Measurements from ENCODE around the gene VAV2.

VAV2 gene

GRCh38 chr9:133791069-133791468 is 201.1 kb downstream of the VAV2 start:
- DNase-seq: no peak

- DNase-seq: no peak
These were observed 202.3 kb downstream of the VAV2 start for GRCh38 chr9:133789778-133790177.

- DNase-seq: no peak
These were observed 203.1 kb downstream of the VAV2 start for GRCh38 chr9:133788819-133789717.

- no peak for DNase-seq
These were observed 203.9 kb downstream of the VAV2 start for GRCh38 chr9:133788045-133788818.

- DNase-seq: peak; percentile 56
These were observed 204.4 kb downstream of the VAV2 start for GRCh38 chr9:133787754-133788025.

- no peak for DNase-seq
These were observed 205.0 kb downstream of the VAV2 start for GRCh38 chr9:133786907-133787753.

- DNase-seq: peak; percentile 38
These were observed 205.8 kb downstream of the VAV2 start for GRCh38 chr9:133786371-133786753.

GRCh38 chr9:133785753-133786370 is 206.3 kb downstream of the VAV2 start:
- DNase-seq: no peak

- DNase-seq: no peak
These were observed 207.2 kb downstream of the VAV2 start for GRCh38 chr9:133784731-133785561.

- DNase-seq: no peak
These were observed 208.8 kb downstream of the VAV2 start for GRCh38 chr9:133783331-133783731.

- peak; percentile 59 for DNase-seq
These were observed 209.7 kb downstream of the VAV2 start for GRCh38 chr9:133782157-133783130.

GRCh38 chr9:133781828-133782135 is 210.3 kb downstream of the VAV2 start:
- DNase-seq: no peak

GRCh38 chr9:133780962-133781827 is 210.9 kb downstream of the VAV2 start:
- DNase-seq: no peak

GRCh38 chr9:133780404-133780945 is 211.6 kb downstream of the VAV2 start:
- no peak for DNase-seq

GRCh38 chr9:133779516-133780403 is 212.4 kb downstream of the VAV2 start:
- no peak for DNase-seq

GRCh38 chr9:133779081-133779480 is 213.0 kb downstream of the VAV2 start:
- DNase-seq: no peak

GRCh38 chr9:133778336-133779013 is 213.6 kb downstream of the VAV2 start:
- DNase-seq: no peak

- DNase-seq: no peak
These were observed 214.3 kb downstream of the VAV2 start for GRCh38 chr9:133777871-133778270.

Measured in CD4-positive, alpha-beta T cell treated with Interferon gamma for 1 hour (primary cell).